SKM-1 (cell line): ENCODE results near the gene GSTM5.
"Not testable (repeated sequence)": the region's sequence is repeated elsewhere in the genome, so short reads cannot be mapped to it uniquely, and the experiment has no call there.

ENCODE experiments used
- DNase-seq: peaks from one replicate; lab custom pipeline; 2025; ENCODE audit not compliant: unreplicated experiment; lab: John Stamatoyannopoulos, UW

The GSTM5 gene

GRCh38 chr1:109760581-109761226 is 48.7 kb downstream of the GSTM5 start:
- no peak for DNase-seq

GRCh38 chr1:109761227-109762038 is 49.4 kb downstream of the GSTM5 start:
- DNase-seq = no peak

GRCh38 chr1:109762039-109762585 is 50.1 kb downstream of the GSTM5 start:
- DNase-seq = no peak

GRCh38 chr1:109762821-109763645 is 51.0 kb downstream of the GSTM5 start:
- DNase-seq = peak; percentile 67

- no peak for DNase-seq
Observed at GRCh38 chr1:109763646-109764415, 51.8 kb downstream of the GSTM5 start, which contains the start of gene EPS8L3. TSS of gene EPS8L3 (minus strand) at chr1:109763923. CDS start at chr1:109761749, 2,174 bp downstream.

- DNase-seq = no peak
Observed at GRCh38 chr1:109764561-109765482, 52.8 kb downstream of the GSTM5 start.

- DNase-seq = no peak
Observed at GRCh38 chr1:109765483-109765815, 53.4 kb downstream of the GSTM5 start.

- DNase-seq = no peak
Observed at GRCh38 chr1:109765896-109766615, 54.0 kb downstream of the GSTM5 start.

GRCh38 chr1:109766991-109767636 is 55.1 kb downstream of the GSTM5 start:
- DNase-seq = not testable (repeated sequence)
